NOMO-1 treated with DMSO at 0.1 percent for 48 hours (cell line): ENCODE measurements around the gene FADS1.

Experiments used
- DNase-seq: peaks from one replicate; lab custom pipeline; 2025; ENCODE audit not compliant: unreplicated experiment; lab: John Stamatoyannopoulos, UW

Gene FADS1

GRCh38 chr11:61797263-61797944, 19.4 kb downstream of the FADS1 start:
- peak; percentile 73 for DNase-seq

DNA sequence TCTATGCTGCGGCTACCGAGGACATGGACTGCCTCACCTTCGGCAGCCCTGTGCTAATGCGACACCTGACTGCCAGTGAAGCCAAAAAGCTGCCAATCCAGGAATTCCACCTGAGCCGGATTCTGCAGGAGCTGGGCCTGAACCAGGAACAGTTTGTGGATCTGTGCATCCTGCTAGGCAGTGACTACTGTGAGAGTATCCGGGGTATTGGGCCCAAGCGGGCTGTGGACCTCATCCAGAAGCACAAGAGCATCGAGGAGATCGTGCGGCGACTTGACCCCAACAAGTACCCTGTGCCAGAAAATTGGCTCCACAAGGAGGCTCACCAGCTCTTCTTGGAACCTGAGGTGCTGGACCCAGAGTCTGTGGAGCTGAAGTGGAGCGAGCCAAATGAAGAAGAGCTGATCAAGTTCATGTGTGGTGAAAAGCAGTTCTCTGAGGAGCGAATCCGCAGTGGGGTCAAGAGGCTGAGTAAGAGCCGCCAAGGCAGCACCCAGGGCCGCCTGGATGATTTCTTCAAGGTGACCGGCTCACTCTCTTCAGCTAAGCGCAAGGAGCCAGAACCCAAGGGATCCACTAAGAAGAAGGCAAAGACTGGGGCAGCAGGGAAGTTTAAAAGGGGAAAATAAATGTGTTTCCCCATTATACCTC, 20.8 kb downstream of the FADS1 start:
- no peak for DNase-seq

DNA sequence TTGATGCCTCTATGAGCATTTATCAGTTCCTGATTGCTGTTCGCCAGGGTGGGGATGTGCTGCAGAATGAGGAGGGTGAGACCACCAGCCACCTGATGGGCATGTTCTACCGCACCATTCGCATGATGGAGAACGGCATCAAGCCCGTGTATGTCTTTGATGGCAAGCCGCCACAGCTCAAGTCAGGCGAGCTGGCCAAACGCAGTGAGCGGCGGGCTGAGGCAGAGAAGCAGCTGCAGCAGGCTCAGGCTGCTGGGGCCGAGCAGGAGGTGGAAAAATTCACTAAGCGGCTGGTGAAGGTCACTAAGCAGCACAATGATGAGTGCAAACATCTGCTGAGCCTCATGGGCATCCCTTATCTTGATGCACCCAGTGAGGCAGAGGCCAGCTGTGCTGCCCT, 21.3 kb downstream of the FADS1 start:
- no peak for DNase-seq

DNA sequence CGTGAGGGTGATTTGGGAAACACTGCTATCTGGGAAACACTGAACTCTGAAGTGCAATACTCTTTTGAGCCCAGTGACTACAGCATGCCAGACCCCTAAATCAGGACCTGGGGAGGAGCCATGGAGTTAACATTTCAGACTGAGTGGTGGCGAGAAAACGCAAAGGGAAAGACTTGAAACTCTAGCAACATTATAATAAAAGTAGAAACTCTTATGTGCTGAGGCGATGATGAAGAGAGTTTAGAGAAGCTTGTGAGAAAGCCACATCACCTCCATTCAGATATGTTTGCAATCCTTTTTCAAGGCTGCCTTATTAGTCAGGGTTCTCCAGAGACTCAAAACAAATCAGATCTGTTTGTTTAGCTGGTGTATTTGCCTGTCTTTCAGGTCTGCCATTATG, 22.2 kb downstream of the FADS1 start:
- DNase-seq, result no peak

DNA sequence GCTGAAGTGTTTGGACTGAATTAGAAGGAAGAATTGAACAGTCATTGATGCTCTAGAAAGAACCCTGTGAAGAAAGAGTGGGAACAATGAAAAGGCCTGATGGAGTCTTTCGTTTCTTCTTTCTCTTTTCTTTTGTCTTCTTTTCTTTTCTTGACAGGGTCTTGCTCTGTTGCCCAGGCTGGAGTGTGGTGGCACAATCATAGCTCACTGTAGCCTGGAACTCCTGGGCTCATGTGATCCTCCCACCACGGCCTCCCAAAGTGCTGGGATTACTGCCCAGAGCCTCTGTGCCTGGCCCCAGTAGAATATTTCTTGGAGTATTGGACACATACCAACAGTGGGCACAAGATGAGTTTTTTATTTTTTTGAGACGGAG, 23.0 kb downstream of the FADS1 start:
- no peak for DNase-seq

GRCh38 chr11:61793083-61793828, 23.5 kb downstream of the FADS1 start:
- no peak for DNase-seq

DNA sequence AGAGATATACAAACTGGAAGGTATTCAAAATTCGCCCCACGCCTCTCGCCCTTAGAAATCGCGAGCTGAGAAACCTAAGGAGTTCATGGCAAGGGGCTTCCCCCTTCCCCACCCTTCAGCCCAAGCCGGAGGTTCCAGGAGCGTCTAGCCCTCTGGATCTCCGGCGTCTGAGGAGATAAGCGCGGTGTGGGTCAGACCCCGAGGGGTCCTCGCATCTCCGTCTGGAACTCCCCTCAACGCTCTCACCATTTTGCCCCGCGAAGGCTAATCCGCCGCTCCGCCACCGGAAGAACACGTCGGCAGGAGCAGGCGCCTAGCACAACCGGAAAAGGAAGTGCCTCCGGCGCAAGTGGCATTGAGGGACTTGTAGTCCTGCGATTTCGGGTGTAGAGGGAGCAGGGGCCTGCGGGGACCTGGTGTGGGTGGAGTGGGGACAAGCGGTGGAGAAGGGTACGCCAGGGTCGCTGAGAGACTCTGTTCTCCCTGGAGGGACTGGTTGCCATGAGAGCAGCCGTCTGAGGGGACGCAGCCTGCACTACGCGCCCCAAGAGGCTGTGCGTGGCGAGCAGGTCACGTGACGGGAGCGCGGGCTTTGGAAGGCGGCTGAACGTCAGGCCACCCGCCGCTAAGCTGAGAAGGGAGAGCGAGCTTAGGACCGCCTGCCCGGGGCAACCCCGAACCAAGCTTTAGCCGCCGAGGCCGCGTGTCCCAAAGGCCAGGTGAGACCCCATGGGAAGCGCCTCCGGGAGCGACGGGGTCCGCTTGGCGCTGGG, 24.3 kb downstream of the FADS1 start, which contains the start of the genes FEN1 and TMEM258:
TSS of gene FEN1 (plus strand) at position 602 of the 773 bp plus-strand sequence. CDS start 2,451 bp downstream, outside the sequence.
TSS of gene TMEM258 (minus strand) at position 290 of the 773 bp plus-strand sequence. CDS start at position 249, 41 bp downstream.
- DNase-seq, result peak; percentile 90

- peak; percentile 72 for DNase-seq
Measured at GRCh38 chr11:61791737-61792309, 25.0 kb downstream of the FADS1 start.

- peak; percentile 30 for DNase-seq
Measured at GRCh38 chr11:61787928-61788491, 28.8 kb downstream of the FADS1 start.

GRCh38 chr11:61785837-61786402, 30.9 kb downstream of the FADS1 start:
- no peak for DNase-seq

DNA sequence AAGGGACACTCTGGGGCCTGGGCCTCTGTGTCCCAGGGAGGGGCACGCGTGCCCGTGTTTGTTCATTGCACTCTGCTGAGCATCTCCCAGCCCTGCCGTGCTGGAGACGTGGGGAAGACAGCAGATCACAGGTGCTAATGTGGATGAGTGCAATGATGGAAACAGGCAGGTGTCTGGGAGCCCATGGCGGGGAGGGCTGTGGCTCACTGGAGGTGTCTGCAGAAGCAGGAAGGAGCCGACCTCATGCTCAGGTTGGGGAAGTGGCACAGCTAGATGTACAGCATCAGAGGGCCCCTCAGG, 32.3 kb downstream of the FADS1 start:
- no peak for DNase-seq

- no peak for DNase-seq
Measured at GRCh38 chr11:61783717-61784505, 32.9 kb downstream of the FADS1 start.

DNA sequence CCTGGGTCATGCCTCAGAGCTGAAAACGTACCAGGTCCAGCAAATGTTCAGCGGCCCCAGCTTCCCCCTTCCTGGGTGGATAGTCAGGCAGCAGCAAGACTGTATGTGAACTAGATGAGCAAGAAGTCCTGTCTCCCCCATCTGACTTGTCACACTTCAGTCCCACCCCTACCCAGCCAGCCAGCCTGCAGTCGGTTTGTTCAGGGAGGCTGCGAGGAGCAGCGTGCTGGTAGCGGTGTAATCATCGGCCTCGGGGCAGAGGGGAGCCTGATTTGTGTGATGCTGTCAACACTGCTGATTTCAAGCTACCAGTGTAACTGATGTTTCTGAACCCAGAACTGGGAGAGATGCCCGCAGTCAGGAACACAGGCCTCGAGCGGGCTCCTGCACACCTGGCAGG, 34.0 kb downstream of the FADS1 start:
- DNase-seq, result no peak

DNA sequence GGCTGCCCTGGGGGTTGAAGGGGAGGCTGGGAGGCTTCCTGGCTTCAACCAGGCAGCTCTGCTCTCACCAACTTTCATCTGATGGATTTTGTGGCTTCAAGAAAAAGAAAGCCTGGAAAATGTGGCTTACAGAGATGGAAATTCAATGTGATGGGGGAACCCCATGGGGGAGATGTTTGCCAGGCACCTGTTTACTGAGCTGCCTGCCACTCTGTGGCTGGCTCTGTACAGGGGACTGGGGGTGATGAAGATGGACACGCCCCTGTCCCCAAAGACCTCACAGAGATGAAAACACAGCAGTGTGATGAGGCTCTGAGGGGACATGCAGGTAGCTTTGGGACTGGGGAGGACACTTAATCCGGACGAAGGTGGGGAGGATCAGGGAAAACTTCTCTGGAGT, 34.5 kb downstream of the FADS1 start:
- no peak for DNase-seq

DNA sequence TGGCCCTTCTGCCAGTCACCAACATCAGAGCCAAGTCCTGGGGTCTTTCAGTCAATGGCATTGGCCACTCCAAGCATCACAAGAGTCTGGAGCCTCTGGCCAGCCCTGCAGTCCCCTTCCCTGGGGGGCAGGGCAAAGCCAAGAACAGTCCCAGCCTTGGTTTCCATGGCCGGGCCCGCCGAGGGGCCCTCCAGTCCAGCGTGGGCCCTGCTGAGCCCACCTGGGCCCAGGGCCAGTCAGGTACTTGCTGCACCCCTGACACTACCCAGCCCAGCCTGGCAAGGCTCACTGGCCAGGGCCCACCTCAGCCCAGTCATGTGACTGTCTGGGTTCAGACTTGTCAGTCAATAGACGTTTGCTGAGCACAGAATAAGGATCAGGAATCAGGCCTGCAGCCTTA, 35.2 kb downstream of the FADS1 start:
- DNase-seq, result no peak

- no peak for DNase-seq
Measured at GRCh38 chr11:61780581-61781162, 36.1 kb downstream of the FADS1 start.

GRCh38 chr11:61779666-61780525, 36.9 kb downstream of the FADS1 start:
- DNase-seq, result no peak

DNA sequence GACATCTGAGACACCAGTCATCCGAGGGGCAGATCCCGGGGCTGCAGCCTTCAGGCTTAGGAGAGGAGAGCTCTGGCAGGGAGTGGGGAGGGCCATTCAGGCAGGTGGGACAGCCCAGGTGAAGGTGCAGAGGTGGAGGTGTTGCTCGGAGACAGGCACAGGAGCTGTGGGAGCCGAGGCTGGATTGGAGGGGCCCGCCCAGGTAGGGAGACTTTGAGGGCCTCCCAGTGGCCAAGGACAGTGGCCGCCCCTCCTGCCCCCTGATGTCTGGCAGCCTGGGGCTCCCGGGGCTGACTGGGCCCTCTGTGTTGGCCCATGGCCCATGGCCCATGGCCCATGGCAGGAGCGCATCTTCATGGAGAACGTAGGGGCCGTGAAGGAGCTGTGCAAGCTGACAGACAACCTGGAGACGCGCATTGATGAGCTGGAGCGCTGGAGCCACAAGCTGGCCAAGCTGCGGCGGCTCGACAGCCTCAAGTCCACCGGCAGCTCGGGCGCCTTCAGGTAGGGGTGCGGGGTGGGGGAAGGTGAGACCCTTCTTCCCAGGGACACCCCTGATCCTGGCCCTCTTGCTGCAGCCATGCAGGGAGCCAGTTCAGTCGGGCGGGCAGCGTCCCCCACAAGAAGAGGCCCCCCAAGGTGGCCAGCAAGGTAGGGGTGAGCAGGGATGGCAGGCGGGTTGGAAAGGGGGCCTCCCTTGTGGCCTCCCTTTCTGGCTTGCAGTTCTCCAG, 37.7 kb downstream of the FADS1 start:
- DNase-seq, result no peak
